ENCODE results near the gene NCF4.

DNA sequence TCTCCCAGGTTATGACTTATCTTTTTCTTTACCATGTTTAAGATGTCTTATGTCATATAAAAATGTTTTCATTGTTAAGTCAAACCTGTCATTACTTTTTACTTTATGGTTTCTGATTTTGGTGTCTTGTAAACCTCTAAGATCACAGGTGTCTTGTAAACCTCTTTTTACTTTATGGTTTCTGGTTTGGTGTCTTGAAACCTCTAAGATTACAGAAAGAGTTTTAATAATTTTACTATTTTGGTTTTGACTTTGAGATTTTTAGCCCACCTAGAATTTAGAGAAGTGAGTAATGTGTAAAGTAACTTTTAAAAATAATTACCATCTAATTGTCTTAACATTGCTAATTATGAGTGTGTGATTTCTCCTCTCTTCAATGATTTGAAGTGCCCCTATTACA lies 55.2 kb downstream of the NCF4 start:
- TF ChIP-seq, protein P1, sequence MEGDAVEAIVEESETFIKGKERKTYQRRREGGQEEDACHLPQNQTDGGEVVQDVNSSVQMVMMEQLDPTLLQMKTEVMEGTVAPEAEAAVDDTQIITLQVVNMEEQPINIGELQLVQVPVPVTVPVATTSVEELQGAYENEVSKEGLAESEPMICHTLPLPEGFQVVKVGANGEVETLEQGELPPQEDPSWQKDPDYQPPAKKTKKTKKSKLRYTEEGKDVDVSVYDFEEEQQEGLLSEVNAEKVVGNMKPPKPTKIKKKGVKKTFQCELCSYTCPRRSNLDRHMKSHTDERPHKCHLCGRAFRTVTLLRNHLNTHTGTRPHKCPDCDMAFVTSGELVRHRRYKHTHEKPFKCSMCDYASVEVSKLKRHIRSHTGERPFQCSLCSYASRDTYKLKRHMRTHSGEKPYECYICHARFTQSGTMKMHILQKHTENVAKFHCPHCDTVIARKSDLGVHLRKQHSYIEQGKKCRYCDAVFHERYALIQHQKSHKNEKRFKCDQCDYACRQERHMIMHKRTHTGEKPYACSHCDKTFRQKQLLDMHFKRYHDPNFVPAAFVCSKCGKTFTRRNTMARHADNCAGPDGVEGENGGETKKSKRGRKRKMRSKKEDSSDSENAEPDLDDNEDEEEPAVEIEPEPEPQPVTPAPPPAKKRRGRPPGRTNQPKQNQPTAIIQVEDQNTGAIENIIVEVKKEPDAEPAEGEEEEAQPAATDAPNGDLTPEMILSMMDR (IDR thresholded peaks at IDR 0.05) = no peak
- TF ChIP-seq EZH2 (IDR thresholded peaks at IDR 0.05; ENCODE audit: borderline replicate concordance, insufficient read depth, low read depth, low read length, poor library complexity, severe bottlenecking) = no peak

Measured in B cell (primary cell).